GM19043 (cell line): Measurements from ENCODE around the gene MREG.

ENCODE experiments used
- ATAC-seq: cut with Tn5 transposase; IDR thresholded peaks from one replicate; pipeline ENCODE4 v1.9.1; 2021; ENCODE audit warnings: low read depth; ENCODE audit not compliant: unreplicated experiment

MREG gene

GRCh38 chr2:216013080-216013909, at the start of gene MREG:
Gene MREG, minus strand, starts transcription at chr2:216013551. Its CDS starts 224 bp downstream, at chr2:216013327.
- ATAC-seq = peak; percentile 34

DNA sequence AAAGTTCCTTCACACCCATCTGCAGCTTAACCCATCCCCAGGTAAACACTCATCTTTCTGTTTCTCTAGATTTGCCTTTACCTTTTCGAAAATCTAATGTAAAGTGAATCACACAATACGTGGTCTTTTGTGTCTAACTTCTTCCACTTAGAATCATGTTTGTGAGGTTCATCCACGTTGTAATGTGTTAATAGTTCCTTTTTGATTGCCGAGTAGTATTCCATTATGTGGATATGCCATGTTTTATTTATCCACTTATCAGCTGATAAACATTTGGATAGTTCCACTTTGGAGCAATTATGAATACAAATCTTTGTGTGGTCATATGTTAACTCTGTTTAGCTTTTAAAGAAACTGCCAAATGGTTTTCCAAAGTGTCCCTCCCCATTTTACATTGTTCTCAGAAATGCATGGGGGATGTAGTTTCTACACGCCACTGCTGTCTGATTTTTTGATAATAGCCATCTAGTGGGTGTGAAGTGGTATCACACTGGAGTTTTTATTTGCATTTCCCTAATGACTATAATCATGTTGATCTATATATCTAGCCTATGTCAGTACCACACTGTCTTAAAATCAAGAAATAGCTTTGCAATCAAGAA, 46.0 kb upstream of the MREG start:
- no peak for ATAC-seq

DNA sequence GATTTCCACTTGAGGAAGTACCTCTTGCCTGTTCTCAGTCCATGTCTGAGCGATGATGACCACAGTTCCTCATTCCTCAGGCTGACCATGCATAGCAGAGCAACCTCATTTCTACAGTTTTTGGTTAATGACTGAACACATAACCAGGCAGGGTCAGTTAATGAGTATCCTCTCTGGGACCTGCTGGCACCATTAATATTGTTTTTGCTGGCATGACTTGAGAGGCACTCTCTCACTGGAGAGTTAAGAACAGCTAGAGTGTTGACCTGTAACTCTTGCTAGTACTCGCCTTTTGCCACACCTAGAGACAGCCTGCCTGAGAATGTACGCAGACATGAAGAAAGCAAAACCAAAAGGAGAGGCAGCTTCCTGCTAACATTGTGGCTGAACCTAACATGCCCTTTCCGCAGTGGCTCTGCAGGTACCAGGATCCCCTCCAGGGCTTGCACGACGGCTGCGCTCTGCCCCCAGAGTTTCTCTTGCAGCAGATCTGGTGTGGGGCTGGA, 44.4 kb upstream of the MREG start:
- peak; percentile 81 for ATAC-seq

DNA sequence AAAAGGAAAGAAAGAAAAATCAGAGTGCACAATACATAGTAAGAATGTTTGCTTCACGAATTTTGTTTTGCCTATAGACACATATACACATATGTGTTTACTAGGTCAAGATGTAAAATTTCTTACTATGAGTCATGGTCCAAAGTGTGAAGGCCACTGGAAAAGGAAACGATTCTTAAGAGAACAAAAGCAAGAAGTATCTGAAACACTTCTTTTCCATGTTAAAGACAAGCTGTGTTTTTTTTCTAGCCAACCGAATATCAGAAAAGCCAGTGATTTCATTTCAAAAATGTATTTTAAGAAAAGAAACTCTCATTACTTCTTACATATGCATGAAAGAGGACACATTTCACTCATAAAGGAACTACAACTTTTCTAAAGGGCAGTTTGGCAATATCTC, 43.4 kb upstream of the MREG start:
- peak; percentile 37 for ATAC-seq

GRCh38 chr2:216055680-216056079, 42.3 kb upstream of the MREG start:
- no peak for ATAC-seq

GRCh38 chr2:216052420-216052819, 39.1 kb upstream of the MREG start:
- no peak for ATAC-seq

DNA sequence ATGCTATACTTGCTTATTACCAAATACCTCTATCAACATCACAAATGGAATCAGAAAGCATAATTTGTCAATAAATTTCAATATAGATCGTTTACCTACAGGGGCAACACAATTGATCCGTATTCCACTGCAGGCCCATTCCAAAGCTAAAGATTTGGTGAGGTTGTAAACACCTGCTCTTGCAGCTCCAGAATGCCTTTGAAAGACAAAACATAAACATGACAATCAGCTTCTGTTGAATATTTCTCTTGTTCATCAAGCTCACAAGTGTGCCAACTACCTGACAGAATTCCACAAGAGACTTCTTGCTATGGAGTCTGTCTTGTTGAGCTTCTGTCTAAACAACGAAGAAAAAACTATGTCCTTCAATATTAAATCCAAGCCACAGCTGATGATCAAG, 38.0 kb upstream of the MREG start:
- no peak for ATAC-seq

GRCh38 chr2:216049452-216049851, 36.1 kb upstream of the MREG start:
- no peak for ATAC-seq

GRCh38 chr2:216047397-216047796, 34.0 kb upstream of the MREG start:
- ATAC-seq = no peak

- ATAC-seq = peak; percentile 98
Measured at GRCh38 chr2:216044883-216045486, 31.6 kb upstream of the MREG start.

- no peak for ATAC-seq
Measured at GRCh38 chr2:216043949-216044348, 30.6 kb upstream of the MREG start.

GRCh38 chr2:216041438-216041837, 28.1 kb upstream of the MREG start:
- no peak for ATAC-seq

- ATAC-seq = no peak
Measured at GRCh38 chr2:216039918-216040317, 26.6 kb upstream of the MREG start.

- ATAC-seq = peak; percentile 33
Measured at GRCh38 chr2:216034065-216034464, 20.7 kb upstream of the MREG start.

- ATAC-seq = no peak
Measured at GRCh38 chr2:216033403-216033802, 20.1 kb upstream of the MREG start.

DNA sequence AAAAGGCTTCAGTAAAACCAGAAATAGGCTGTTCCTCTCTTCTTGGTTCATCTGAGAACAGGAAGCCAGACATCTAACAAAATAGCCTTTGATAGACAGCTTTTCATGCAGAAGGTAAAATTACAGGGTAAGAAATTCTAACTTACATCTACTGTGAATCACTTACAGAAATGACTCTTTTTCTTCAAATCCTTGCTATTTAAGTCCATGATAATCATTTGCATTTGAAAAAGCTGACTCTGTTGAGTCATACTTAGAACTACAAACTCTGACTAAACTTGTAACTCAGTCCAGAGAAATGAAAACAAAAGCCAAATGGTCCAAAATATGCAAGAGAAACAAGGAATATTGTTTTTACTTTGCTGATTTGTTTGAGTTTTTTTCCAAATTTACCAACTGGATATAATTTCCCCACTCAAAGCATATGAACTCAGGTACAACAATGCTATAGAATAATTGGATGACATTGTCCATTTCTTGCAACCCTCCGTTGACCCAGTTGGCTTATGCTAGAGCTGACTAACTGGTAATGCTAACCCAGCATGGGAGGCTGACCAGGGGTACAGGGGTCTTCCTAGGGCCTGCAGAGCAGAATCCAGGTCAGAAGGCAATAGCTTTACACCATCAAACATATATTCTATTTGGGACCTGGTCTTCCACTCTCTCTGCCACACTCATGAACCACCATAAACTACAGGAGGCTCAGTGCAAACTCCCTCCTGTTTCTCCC, 18.8 kb upstream of the MREG start:
- peak; percentile 78 for ATAC-seq

GRCh38 chr2:216030216-216030615, 16.9 kb upstream of the MREG start:
- ATAC-seq = no peak

- no peak for ATAC-seq
Measured at GRCh38 chr2:216029416-216030129, 16.2 kb upstream of the MREG start.

GRCh38 chr2:216024779-216025336, 11.5 kb upstream of the MREG start:
- no peak for ATAC-seq
